HEK293 (cell line): ENCODE measurements around the gene COL17A1.

ENCODE experiments used
- CTCF ChIP-seq: fragments of 450-650 bp; formaldehyde crosslinking; IDR thresholded peaks from 2 replicates; pipeline ENCODE4 v1.5.1; 2016; ENCODE audit warnings: missing biosample characterization, missing genetic modification characterization
- GLIS1 ChIP-seq: fragments of 450-650 bp; formaldehyde crosslinking; IDR thresholded peaks from 2 replicates; pipeline ENCODE4 v1.5.1; 2016; ENCODE audit warnings: missing biosample characterization, missing genetic modification characterization
- TCF7L2 ChIP-seq: IDR thresholded peaks from 2 replicates; pipeline ENCODE4 v1.6.1; 2011; ENCODE audit warnings: low read depth, mild to moderate bottlenecking, inconsistent platforms, low read length, moderate library complexity, borderline replicate concordance
- ZBTB26 ChIP-seq: fragments of 450-650 bp; formaldehyde crosslinking; optimal IDR thresholded peaks from 2 replicates; pipeline ENCODE3; 2016; ENCODE audit warnings: missing biosample characterization, mild to moderate bottlenecking, missing genetic modification characterization
- ZNF561 ChIP-seq: fragments of 450-650 bp; IDR thresholded peaks from 2 replicates; pipeline ENCODE4 v1.5.1; 2018; ENCODE audit warnings: missing biosample characterization, missing genetic modification characterization, borderline replicate concordance
- TF ChIP-seq, protein P1 (sequence below): fragments of 450-650 bp; formaldehyde crosslinking; IDR thresholded peaks from 2 replicates; pipeline ENCODE4 v1.5.1; 2016; ENCODE audit warnings: missing biosample characterization, missing genetic modification characterization, low read depth

- no peak for TF ChIP-seq CTCF
- no peak for TF ChIP-seq TCF7L2
- TF ChIP-seq ZBTB26 (tag by site-specific recombination) = no peak
- TF ChIP-seq GLIS1 (tag by site-specific recombination) = no peak
- no peak for TF ChIP-seq ZNF561 (tag by site-specific recombination)
- TF ChIP-seq, protein P1, sequence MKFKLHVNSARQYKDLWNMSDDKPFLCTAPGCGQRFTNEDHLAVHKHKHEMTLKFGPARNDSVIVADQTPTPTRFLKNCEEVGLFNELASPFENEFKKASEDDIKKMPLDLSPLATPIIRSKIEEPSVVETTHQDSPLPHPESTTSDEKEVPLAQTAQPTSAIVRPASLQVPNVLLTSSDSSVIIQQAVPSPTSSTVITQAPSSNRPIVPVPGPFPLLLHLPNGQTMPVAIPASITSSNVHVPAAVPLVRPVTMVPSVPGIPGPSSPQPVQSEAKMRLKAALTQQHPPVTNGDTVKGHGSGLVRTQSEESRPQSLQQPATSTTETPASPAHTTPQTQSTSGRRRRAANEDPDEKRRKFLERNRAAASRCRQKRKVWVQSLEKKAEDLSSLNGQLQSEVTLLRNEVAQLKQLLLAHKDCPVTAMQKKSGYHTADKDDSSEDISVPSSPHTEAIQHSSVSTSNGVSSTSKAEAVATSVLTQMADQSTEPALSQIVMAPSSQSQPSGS (tag by site-specific recombination) = no peak
Observed at GRCh38 chr10:104013489-104013888, 72.2 kb downstream of the COL17A1 start.
